ENCODE data around the gene HES3.

The HES3 gene

GRCh38 chr1:6220236-6220635 is 23.7 kb upstream of the HES3 start:
- DNase-seq (ENCODE audit: low read depth) = no peak
- no peak for TF ChIP-seq CTCF (IDR thresholded peaks at IDR 0.05; ENCODE audit: insufficient read depth, low read depth, low read length, missing control alignments)
- H3K4me3 ChIP-seq (ENCODE audit: low read depth, low read length) = no peak overlapping the region

DNA sequence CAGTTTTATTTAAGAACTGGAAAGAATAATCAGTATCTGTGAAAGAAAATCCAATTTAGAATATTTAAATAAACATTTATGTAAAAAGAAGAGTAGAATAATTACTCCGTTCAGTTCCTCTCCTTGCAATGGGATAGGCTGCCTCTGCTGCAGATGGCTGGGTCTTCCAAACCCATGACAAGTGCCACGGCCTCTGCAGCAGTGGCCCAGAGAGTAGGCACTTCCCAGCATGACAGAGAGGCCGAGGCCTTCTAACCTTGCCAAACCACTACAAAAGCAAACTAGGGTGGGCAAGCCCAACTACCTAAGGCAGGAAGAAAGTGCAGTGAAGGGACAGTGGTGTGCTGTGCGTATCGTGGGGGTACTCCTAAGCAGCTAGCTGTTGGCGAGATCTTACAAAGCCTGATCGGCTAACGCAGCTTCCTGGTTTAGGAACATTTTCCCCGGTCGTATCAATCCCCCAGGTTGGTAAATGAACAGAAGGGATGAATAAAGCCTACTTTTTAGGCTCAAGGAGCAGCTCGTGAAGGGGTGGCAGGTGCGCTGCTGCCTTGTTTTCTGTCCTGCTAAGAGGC is 22.7 kb upstream of the HES3 start:
- no peak for DNase-seq (ENCODE audit: low read depth)
- no peak for TF ChIP-seq CTCF (IDR thresholded peaks at IDR 0.05; ENCODE audit: insufficient read depth, low read depth, low read length, missing control alignments)
- H3K4me3 ChIP-seq (ENCODE audit: low read depth, low read length) = no peak overlapping the region

- no peak for TF ChIP-seq CTCF (IDR thresholded peaks at IDR 0.05; ENCODE audit: insufficient read depth, low read depth, low read length, missing control alignments)
- H3K4me3 ChIP-seq (ENCODE audit: low read depth, low read length) = no peak overlapping the region
- no peak for DNase-seq (ENCODE audit: low read depth)
Measured at GRCh38 chr1:6222636-6223035, 21.3 kb upstream of the HES3 start.

- TF ChIP-seq CTCF (IDR thresholded peaks at IDR 0.05; ENCODE audit: insufficient read depth, low read depth, low read length, missing control alignments) = no peak
- DNase-seq (ENCODE audit: low read depth) = no peak
- no peak overlapping the region for H3K4me3 ChIP-seq (ENCODE audit: low read depth, low read length)
Measured at GRCh38 chr1:6223617-6224016, 20.4 kb upstream of the HES3 start.

DNA sequence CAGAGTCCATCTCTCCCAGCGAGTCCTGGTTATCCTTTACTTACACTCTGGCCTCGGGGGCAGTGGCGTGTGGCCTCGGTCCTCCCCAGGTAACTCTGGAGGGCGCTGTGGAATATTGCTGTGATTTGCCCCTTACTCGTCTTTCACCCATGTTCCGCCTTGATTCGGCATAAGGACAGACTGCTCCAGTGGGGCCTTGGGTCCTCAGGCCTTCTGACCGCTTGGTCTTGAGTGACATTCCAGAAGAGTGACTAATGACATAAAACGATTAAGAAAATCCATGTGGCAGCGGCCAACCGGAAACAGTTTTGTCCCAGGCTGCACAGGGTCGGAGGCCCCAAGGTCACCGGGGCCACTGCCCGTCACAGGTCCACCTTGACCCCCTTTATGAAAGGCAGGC is 19.3 kb upstream of the HES3 start:
- H3K4me3 ChIP-seq (ENCODE audit: low read depth, low read length) = no peak overlapping the region
- DNase-seq (ENCODE audit: low read depth) = no peak
- no peak for TF ChIP-seq CTCF (IDR thresholded peaks at IDR 0.05; ENCODE audit: insufficient read depth, low read depth, low read length, missing control alignments)

GRCh38 chr1:6225651-6226050 is 18.3 kb upstream of the HES3 start:
- no peak overlapping the region for H3K4me3 ChIP-seq (ENCODE audit: low read depth, low read length)
- no peak for TF ChIP-seq CTCF (IDR thresholded peaks at IDR 0.05; ENCODE audit: insufficient read depth, low read depth, low read length, missing control alignments)
- DNase-seq (ENCODE audit: low read depth) = no peak

DNA sequence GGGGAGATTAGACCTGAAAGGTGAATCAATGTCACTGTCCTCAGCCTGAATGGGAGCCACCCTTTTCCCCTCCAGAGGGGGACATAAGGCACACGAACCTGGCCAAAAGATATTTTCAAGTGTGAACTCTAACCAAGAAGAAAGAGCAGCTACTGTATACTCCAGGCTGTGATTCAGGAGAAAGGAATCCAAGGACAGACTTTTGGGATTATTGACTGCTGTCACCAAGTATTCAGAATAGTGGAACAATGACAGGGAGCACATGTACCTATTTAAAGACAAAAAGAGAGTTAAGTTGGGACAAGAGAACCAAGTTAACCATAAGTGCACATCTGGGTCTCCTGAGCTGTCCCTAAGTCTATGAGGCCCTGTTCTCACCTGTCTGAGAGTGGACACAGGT is 10.6 kb upstream of the HES3 start:
- no peak for TF ChIP-seq CTCF (IDR thresholded peaks at IDR 0.05; ENCODE audit: insufficient read depth, low read depth, low read length, missing control alignments)
- no peak overlapping the region for H3K4me3 ChIP-seq (ENCODE audit: low read depth, low read length)
- no peak for DNase-seq (ENCODE audit: low read depth)

All from GM12865 (cell line).